ENCODE results near the gene GJD3. TPM values are rescaled to one million over a fixed set of nuclear protein-coding genes. Genes with fewer than 3 reads are reported as not detected.

Gene GJD3
- total and polyA plus RNA-seq, 9 of the 15 experiments (the other 6 are each of a cell fraction or from before 2014, with no cell fraction given): 0.17 to 0.38 TPM; not detected in 7

DNA sequence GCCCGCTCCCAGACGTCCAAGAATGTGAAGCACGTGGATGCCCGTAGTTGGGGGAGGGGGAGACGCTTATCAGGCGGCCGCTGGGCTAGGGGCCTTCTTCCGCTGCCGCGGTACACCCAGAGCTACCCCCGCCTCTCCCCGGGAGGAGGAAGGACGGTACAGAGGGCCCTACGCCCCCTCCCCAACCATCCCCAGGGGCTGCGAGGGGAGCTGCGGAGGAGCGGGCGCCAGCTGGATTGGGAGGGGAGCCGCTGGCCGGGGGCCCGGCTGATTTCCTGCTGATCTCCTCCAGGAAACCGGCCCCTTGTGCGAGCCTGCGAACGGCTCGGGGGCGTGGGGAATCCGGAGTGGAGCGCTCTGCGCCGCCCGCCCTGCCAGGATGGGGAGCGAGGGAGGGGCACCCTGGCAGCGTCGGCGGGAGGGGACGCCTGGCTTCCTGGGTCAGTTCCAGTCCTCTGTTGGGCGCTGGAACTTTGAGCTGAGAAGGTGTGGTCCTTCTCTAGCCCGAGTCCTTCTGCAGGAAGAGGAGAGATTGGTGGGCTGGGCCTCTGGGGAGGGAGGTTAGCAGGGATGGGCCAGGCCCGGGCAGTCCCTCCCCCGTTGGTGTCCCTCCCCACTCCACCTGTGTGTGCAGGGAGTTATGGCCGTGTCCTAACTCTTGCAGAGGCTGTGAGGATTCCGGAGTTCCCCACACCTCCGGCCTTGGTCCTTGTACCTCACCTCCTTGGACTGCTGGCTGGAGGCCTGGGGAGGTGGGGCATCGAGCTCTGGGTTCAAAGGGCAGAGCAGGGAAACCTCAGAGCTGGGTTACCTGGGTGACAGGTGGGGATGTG is 19.2 kb downstream of the GJD3 start (continued):
- TF ChIP-seq, protein P1, sequence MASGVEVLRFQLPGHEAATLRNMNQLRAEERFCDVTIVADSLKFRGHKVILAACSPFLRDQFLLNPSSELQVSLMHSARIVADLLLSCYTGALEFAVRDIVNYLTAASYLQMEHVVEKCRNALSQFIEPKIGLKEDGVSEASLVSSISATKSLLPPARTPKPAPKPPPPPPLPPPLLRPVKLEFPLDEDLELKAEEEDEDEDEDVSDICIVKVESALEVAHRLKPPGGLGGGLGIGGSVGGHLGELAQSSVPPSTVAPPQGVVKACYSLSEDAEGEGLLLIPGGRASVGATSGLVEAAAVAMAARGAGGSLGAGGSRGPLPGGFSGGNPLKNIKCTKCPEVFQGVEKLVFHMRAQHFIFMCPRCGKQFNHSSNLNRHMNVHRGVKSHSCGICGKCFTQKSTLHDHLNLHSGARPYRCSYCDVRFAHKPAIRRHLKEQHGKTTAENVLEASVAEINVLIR (CRISPR knock-in tag; IDR thresholded peaks at IDR 0.05): no peak
- peak; percentile 93 for TF ChIP-seq SMAD4 (CRISPR knock-in tag; conservative IDR thresholded peaks at IDR 0.05)
- no peak for TF ChIP-seq ATF7 (IDR thresholded peaks at IDR 0.05)
- TF ChIP-seq GATA2 (CRISPR knock-in tag; IDR thresholded peaks at IDR 0.05): 0 out of 2 replicates have a peak, but pooled peaks have one; percentile 20
- TF ChIP-seq SETDB1 (IDR thresholded peaks at IDR 0.05; ENCODE audit: low read length): no peak
- no peak for TF ChIP-seq PRPF4 (IDR thresholded peaks at IDR 0.05; ENCODE audit: insufficient read depth, low read depth, low read length, poor library complexity, severe bottlenecking)
- no peak for TF ChIP-seq SOX6 (IDR thresholded peaks at IDR 0.05)
- no peak for TF ChIP-seq NFYB (IDR thresholded peaks at IDR 0.05; ENCODE audit: extremely low read depth, insufficient read length)
- no peak for TF ChIP-seq HDAC8 (tag; IDR thresholded peaks at IDR 0.05)
- no peak for TF ChIP-seq KDM2B (CRISPR knock-in tag; IDR thresholded peaks at IDR 0.05)
- no peak for TF ChIP-seq PML (IDR thresholded peaks at IDR 0.05; ENCODE audit: low read length)
- TF ChIP-seq ZNF551 (CRISPR knock-in tag; IDR thresholded peaks at IDR 0.05): no peak
- TF ChIP-seq, protein P2, sequence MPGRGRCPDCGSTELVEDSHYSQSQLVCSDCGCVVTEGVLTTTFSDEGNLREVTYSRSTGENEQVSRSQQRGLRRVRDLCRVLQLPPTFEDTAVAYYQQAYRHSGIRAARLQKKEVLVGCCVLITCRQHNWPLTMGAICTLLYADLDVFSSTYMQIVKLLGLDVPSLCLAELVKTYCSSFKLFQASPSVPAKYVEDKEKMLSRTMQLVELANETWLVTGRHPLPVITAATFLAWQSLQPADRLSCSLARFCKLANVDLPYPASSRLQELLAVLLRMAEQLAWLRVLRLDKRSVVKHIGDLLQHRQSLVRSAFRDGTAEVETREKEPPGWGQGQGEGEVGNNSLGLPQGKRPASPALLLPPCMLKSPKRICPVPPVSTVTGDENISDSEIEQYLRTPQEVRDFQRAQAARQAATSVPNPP (IDR thresholded peaks at IDR 0.05; ENCODE audit: borderline replicate concordance, insufficient read depth, insufficient read length): no peak
- TF ChIP-seq, protein P3, sequence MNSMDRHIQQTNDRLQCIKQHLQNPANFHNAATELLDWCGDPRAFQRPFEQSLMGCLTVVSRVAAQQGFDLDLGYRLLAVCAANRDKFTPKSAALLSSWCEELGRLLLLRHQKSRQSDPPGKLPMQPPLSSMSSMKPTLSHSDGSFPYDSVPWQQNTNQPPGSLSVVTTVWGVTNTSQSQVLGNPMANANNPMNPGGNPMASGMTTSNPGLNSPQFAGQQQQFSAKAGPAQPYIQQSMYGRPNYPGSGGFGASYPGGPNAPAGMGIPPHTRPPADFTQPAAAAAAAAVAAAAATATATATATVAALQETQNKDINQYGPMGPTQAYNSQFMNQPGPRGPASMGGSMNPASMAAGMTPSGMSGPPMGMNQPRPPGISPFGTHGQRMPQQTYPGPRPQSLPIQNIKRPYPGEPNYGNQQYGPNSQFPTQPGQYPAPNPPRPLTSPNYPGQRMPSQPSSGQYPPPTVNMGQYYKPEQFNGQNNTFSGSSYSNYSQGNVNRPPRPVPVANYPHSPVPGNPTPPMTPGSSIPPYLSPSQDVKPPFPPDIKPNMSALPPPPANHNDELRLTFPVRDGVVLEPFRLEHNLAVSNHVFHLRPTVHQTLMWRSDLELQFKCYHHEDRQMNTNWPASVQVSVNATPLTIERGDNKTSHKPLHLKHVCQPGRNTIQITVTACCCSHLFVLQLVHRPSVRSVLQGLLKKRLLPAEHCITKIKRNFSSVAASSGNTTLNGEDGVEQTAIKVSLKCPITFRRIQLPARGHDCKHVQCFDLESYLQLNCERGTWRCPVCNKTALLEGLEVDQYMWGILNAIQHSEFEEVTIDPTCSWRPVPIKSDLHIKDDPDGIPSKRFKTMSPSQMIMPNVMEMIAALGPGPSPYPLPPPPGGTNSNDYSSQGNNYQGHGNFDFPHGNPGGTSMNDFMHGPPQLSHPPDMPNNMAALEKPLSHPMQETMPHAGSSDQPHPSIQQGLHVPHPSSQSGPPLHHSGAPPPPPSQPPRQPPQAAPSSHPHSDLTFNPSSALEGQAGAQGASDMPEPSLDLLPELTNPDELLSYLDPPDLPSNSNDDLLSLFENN (IDR thresholded peaks at IDR 0.05; ENCODE audit: low read depth in 2 of 2, low read length in 2 of 2): no peak
- TF ChIP-seq, protein P4, sequence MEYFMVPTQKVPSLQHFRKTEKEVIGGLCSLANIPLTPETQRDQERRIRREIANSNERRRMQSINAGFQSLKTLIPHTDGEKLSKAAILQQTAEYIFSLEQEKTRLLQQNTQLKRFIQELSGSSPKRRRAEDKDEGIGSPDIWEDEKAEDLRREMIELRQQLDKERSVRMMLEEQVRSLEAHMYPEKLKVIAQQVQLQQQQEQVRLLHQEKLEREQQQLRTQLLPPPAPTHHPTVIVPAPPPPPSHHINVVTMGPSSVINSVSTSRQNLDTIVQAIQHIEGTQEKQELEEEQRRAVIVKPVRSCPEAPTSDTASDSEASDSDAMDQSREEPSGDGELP (CRISPR knock-in tag; IDR thresholded peaks at IDR 0.05; ENCODE audit: borderline replicate concordance): no peak
- TF ChIP-seq ZSCAN29 (IDR thresholded peaks at IDR 0.05): no peak
- no peak for TF ChIP-seq ZNF76 (CRISPR knock-in tag; IDR thresholded peaks at IDR 0.05; ENCODE audit: borderline replicate concordance)
- TF ChIP-seq, protein P5, sequence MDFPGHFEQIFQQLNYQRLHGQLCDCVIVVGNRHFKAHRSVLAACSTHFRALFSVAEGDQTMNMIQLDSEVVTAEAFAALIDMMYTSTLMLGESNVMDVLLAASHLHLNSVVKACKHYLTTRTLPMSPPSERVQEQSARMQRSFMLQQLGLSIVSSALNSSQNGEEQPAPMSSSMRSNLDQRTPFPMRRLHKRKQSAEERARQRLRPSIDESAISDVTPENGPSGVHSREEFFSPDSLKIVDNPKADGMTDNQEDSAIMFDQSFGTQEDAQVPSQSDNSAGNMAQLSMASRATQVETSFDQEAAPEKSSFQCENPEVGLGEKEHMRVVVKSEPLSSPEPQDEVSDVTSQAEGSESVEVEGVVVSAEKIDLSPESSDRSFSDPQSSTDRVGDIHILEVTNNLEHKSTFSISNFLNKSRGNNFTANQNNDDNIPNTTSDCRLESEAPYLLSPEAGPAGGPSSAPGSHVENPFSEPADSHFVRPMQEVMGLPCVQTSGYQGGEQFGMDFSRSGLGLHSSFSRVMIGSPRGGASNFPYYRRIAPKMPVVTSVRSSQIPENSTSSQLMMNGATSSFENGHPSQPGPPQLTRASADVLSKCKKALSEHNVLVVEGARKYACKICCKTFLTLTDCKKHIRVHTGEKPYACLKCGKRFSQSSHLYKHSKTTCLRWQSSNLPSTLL (IDR thresholded peaks at IDR 0.05): no peak
- TF ChIP-seq DMBX1 (CRISPR knock-in tag; IDR thresholded peaks at IDR 0.05; ENCODE audit: borderline replicate concordance): 0 out of 2 replicates have a peak, but pooled peaks have one; percentile 33

Measured in K562 (cell line).